Measurements from ENCODE around the gene MALRD1.

DNA sequence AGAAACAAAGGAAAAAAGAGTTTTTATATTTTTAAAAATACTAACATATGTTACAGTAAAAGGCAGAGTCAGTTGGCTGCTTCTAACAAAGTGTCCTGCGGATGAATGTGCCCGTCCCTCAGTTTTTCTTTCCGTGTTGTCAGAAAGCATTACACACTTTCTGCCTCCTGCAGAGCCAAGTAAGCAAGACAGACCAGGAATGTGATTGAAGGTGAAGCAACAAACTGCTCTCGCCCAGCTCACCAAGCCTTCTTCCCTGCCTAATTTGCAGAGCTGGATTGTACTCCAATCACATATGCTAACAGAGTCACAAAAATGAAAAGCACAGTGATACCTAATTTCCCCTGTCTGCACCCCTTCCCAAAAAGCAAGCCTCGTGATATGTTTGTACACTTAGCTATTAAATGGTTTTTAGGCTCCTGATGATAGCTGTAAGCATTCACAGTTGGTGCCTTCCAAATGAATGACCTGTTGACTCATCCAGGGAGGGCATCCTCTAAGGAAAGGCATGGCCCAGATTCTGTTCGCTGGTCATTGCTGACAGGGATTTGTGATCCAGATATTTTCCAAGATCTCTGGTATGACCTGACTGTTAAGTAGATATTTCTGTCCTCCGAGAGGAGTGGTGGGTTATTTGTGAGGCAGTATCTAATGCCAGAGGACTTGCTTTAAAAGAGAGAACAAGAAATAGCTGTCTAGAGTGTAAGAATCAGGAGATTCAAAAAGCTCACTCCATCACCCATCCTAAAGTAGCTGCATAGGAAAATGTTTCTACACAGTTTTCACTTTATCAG, 580.4 kb downstream of the MALRD1 start:
- TF ChIP-seq, protein P1, sequence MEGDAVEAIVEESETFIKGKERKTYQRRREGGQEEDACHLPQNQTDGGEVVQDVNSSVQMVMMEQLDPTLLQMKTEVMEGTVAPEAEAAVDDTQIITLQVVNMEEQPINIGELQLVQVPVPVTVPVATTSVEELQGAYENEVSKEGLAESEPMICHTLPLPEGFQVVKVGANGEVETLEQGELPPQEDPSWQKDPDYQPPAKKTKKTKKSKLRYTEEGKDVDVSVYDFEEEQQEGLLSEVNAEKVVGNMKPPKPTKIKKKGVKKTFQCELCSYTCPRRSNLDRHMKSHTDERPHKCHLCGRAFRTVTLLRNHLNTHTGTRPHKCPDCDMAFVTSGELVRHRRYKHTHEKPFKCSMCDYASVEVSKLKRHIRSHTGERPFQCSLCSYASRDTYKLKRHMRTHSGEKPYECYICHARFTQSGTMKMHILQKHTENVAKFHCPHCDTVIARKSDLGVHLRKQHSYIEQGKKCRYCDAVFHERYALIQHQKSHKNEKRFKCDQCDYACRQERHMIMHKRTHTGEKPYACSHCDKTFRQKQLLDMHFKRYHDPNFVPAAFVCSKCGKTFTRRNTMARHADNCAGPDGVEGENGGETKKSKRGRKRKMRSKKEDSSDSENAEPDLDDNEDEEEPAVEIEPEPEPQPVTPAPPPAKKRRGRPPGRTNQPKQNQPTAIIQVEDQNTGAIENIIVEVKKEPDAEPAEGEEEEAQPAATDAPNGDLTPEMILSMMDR (IDR thresholded peaks at IDR 0.05): no peak
- TF ChIP-seq POLR2A (IDR thresholded peaks at IDR 0.05): no peak

Data from thyroid gland (tissue), 4 donors.